PFSK-1 (cell line): ENCODE measurements around the gene CYB5R3.
A peak's percentile ranks its signal among the peaks of the same experiment; 100 is the strongest.

ENCODE experiments used
- FOXP2 ChIP-seq: optimal IDR thresholded peaks from 2 replicates; pipeline ENCODE3; 2011; ENCODE audit warnings: borderline replicate concordance, control low read depth, inconsistent platforms; ENCODE audit not compliant: insufficient read depth; ENCODE audit errors: extremely low read length, extremely low read depth
- POLR2AphosphoS5 ChIP-seq: IDR thresholded peaks from 2 replicates; pipeline ENCODE4 v1.6.1; 2012; ENCODE audit warnings: low read depth, mild to moderate bottlenecking, control low read depth, low read length, moderate library complexity
- SIN3A ChIP-seq: IDR thresholded peaks from 2 replicates; pipeline ENCODE4 v1.6.1; 2012; ENCODE audit warnings: mild to moderate bottlenecking, low read length, moderate library complexity, borderline replicate concordance; ENCODE audit not compliant: insufficient read depth
- TAF1 ChIP-seq: IDR thresholded peaks from 2 replicates; pipeline ENCODE4 v1.6.1; 2012; ENCODE audit warnings: low read length, control low read depth, borderline replicate concordance; ENCODE audit not compliant: insufficient read depth
- TF ChIP-seq, protein P1 (sequence below), 2 experiments: IDR thresholded peaks; 2 replicates each; pipeline versions ENCODE4 v1.6.1 to v1.8.0; 2011 to 2012; ENCODE audit warnings: low read depth in 2 of 2, low read length in 2 of 2, control low read depth in 1 of 2, inconsistent platforms in 1 of 2, mild to moderate bottlenecking in 1 of 2, moderate library complexity in 1 of 2; ENCODE audit not compliant: insufficient read depth in 1 of 2

CYB5R3 gene

DNA sequence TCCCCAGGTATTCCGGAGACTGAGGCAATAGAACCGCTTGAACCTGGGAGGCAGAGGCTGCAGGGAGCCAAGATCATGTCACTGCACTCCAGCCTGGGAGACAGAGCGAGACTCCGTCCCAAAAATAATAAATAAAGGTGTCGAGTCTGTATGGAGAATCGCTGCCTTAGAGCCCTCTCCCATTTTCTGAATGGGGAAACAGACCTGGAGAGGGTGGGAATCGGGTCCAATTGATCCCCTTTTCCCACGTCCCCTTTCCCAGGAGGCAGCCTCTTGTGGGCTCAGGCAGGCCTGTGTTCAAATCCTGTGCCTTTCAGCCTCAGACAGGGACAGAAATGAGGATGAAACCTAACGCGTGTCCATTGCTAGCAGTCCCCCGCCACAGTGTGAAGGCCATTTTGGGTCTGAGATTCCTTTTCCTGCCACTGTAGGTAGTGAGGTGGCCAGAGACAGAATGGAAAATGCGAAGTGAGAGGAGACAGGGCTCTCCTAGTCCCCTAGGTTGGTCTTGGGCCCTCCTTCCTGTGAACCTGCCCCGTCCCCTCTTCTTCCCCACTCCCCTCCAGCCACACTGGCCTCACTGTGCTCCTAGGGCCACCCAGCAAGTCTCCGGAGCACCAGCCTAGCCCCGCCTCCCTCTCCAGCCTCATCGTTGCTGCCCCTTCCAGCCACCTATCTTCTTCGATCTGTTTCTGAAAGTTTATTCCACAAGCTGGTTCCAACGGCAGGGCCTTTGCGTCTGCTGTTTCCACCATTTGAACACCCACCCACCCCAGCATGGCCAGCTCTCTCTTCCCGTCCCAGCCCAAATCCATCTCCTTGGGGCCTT lies 31.8 kb downstream of the CYB5R3 start:
- TF ChIP-seq TAF1 = no peak
- TF ChIP-seq FOXP2 = no peak
- TF ChIP-seq POLR2AphosphoS5 = no peak
- TF ChIP-seq, protein P1, sequence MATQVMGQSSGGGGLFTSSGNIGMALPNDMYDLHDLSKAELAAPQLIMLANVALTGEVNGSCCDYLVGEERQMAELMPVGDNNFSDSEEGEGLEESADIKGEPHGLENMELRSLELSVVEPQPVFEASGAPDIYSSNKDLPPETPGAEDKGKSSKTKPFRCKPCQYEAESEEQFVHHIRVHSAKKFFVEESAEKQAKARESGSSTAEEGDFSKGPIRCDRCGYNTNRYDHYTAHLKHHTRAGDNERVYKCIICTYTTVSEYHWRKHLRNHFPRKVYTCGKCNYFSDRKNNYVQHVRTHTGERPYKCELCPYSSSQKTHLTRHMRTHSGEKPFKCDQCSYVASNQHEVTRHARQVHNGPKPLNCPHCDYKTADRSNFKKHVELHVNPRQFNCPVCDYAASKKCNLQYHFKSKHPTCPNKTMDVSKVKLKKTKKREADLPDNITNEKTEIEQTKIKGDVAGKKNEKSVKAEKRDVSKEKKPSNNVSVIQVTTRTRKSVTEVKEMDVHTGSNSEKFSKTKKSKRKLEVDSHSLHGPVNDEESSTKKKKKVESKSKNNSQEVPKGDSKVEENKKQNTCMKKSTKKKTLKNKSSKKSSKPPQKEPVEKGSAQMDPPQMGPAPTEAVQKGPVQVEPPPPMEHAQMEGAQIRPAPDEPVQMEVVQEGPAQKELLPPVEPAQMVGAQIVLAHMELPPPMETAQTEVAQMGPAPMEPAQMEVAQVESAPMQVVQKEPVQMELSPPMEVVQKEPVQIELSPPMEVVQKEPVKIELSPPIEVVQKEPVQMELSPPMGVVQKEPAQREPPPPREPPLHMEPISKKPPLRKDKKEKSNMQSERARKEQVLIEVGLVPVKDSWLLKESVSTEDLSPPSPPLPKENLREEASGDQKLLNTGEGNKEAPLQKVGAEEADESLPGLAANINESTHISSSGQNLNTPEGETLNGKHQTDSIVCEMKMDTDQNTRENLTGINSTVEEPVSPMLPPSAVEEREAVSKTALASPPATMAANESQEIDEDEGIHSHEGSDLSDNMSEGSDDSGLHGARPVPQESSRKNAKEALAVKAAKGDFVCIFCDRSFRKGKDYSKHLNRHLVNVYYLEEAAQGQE (IDR thresholded peaks at IDR 0.05; ENCODE audit: insufficient read depth in 1 of 2, low read depth in 2 of 2, low read length in 2 of 2) = no peak
- TF ChIP-seq SIN3A = no peak

DNA sequence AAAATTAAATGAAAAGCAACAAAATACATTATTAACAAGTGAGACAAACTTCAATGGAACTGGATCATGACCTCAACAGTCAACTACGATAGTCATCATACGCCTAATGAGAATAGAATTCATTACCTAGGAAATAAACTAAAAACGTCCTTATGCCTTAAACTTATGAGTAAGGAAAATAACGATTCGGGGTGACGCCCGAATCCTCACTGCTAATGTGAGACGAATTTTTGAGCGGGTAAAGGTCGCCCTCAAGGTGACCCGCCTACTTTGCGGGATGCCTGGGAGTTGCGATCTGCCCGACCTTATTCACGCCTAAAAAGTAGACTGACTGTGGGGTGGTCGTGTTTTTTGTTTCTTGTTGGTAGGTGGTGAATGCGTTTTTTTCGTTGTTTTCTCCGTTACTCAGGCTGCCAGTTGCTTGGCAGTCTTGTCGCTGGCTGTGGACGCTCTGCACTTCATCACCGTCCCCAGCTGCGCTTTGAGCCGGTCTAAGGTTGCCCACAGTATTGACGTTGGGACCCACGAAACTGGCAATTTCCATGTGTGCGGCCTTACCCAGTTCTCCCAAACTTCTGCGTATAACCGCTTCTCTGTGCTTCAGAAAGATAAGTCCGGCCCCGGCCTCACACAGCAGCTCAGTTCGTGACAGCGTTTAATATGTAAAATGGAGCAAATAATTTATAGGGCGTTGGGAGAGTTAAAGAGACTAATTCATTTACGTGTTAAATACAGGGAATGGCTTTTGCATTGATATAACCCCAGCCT lies 33.9 kb downstream of the CYB5R3 start:
- peak; percentile 88 for TF ChIP-seq FOXP2
- TF ChIP-seq POLR2AphosphoS5 = peak; percentile 100
- peak; percentile 98 for TF ChIP-seq SIN3A
- TF ChIP-seq, protein P1 (IDR thresholded peaks at IDR 0.05; ENCODE audit: insufficient read depth in 1 of 2, low read depth in 2 of 2, low read length in 2 of 2) = peak; percentile 50 to 62; a peak in 3 of 4 replicates
- TF ChIP-seq TAF1 = 0 out of 2 replicates have a peak, but pooled peaks have one; percentile 57

DNA sequence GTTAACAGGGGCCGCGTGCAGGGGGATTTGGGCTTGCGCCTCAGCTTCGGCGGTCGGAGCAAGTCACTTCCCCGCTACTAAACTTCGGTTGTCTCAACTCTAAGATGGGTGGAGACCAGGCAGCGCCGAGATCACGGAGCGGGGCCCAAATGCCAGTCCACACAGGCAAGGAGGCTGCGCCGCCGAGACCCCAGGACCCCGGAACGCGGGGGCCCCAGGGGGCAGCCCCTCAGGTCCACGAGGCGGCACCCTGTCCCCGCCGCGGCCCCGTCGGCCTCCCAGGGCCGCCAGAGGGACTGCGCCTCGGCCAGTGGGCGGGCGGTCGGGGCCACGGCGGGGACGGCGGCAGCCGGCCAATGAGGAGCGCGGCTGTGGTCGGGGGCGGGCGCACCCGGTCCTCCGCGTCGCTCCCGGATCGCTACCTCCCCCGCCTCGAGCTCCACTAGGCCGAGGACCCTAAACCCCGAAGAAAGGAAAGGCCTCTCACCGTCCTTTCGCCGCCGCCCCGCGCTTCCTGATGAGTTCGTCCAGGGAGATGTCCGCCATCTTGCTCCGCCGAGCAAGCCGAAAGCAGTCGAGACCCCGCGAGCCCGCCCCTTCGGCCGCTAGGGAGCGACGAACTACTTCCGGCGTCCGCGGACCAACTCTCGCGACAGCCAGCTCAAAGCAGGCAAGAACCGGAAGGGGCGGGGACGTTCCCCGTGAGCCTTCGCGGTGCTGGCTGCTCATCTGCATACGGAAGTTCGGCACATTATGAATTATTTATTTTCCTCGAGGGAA lies 34.7 kb downstream of the CYB5R3 start, which contains the start of gene POLDIP3:
Gene POLDIP3, minus strand, starts transcription at position 572 of the 780 bp plus-strand sequence. Its CDS starts 26 bp downstream, at position 546.
- peak; percentile 57 for TF ChIP-seq FOXP2
- TF ChIP-seq POLR2AphosphoS5 = 0 out of 2 replicates have a peak, but pooled peaks have one; percentile 39
- TF ChIP-seq, protein P1 (IDR thresholded peaks at IDR 0.05; ENCODE audit: insufficient read depth in 1 of 2, low read depth in 2 of 2, low read length in 2 of 2) = no peak
- 0 out of 2 replicates have a peak, but pooled peaks have one; percentile 0 for TF ChIP-seq TAF1
- no peak for TF ChIP-seq SIN3A

DNA sequence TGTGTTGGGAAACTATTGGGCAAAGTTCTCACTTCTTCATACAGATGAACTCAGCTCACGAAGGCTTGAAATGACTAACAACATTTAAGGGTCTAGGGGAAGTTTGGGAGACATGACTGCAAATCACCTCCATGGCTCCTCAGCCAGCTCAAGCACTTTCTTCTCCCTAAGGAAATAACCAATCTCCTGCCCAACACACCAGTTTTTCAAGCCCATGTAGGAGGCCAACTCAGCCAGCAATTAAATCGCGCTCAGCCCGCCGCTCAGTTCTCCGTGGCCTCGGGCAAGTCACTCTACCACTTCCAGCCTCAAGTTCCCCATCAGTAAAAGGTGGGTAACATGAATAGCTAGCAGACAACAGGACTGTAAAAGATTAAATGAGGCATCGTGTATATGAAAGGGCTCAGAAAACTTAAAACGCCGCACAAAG lies 35.3 kb downstream of the CYB5R3 start:
- TF ChIP-seq TAF1 (0 out of 2 replicates have a peak, but pooled peaks have one; percentile 3), POLR2AphosphoS5 (no peak)

DNA sequence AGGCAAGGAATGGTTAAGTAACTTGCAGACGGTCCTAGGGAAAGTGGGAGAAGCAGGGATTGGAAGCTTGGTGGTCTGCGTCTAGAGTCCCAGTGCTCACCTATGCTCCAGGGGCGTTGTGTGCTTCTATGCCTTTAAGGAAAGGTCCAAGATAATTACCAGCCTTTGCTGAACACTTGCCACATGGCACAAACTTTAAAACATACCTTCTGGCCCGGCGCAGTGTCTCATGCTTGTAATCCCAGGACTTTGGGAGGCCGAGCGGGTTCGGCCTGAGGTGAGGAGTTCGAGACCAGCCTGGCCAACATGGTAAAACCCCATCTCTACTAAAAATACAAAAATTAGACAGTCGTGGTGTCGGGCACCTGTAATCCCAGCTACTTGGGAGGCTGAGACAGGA lies 36.9 kb downstream of the CYB5R3 start:
- no peak for TF ChIP-seq POLR2AphosphoS5
- TF ChIP-seq TAF1 = no peak
- TF ChIP-seq, protein P1 (IDR thresholded peaks at IDR 0.05; ENCODE audit: insufficient read depth in 1 of 2, low read depth in 2 of 2, low read length in 2 of 2) = no peak
- no peak for TF ChIP-seq SIN3A
- TF ChIP-seq FOXP2 = no peak
